IMR-90 (cell line): ENCODE measurements around the gene DNAJC30.

ENCODE experiments used
- CTCF ChIP-seq: conservative IDR thresholded peaks from 2 replicates; pipeline ENCODE4 v1.5.1; 2012; ENCODE audit warnings: mild to moderate bottlenecking, low read depth, low read length, improper control_type of control experiment
- POLR2A ChIP-seq: IDR thresholded peaks from 2 replicates; pipeline ENCODE4 v1.6.1; 2012; ENCODE audit warnings: mild to moderate bottlenecking, low read depth, low read length
- RFX5 ChIP-seq: IDR thresholded peaks from 2 replicates; pipeline ENCODE4 v1.8.0; 2012; ENCODE audit warnings: low read depth, mild to moderate bottlenecking, low read length, moderate library complexity

GRCh38 chr7:73683056-73683787, at the start of gene DNAJC30, which contains the start of gene BUD23:
- TF ChIP-seq POLR2A (peak; percentile 93), RFX5 (no peak), CTCF (no peak)
